Ishikawa (cell line): ENCODE results near the gene ITCH.

Source experiments
- CEBPB ChIP-seq: IDR thresholded peaks from 2 replicates; pipeline ENCODE4 v1.6.1; 2012
- CREB1 ChIP-seq: IDR thresholded peaks from 2 replicates; pipeline ENCODE4 v1.6.1; 2012; ENCODE audit warnings: low read depth
- EGR1 ChIP-seq: IDR thresholded peaks from 2 replicates; pipeline ENCODE4 v1.6.1; 2012
- EP300 ChIP-seq: IDR thresholded peaks from 2 replicates; pipeline ENCODE4 v1.6.1; 2012; ENCODE audit warnings: borderline replicate concordance
- FOXM1 ChIP-seq: IDR thresholded peaks from 2 replicates; pipeline ENCODE4 v1.6.1; 2012; ENCODE audit warnings: low read depth, borderline replicate concordance
- NFIC ChIP-seq: IDR thresholded peaks from 2 replicates; pipeline ENCODE4 v1.6.1; 2012
- RAD21 ChIP-seq: IDR thresholded peaks from 2 replicates; pipeline ENCODE4 v1.6.1; 2012; ENCODE audit warnings: low read depth
- REST ChIP-seq: IDR thresholded peaks from 2 replicates; pipeline ENCODE4 v1.6.1; 2012; ENCODE audit warnings: low read depth, mild to moderate bottlenecking
- TAF1 ChIP-seq: IDR thresholded peaks from 2 replicates; pipeline ENCODE4 v1.6.1; 2012; ENCODE audit warnings: low read depth, mild to moderate bottlenecking
- TCF12 ChIP-seq: IDR thresholded peaks from 2 replicates; pipeline ENCODE4 v1.6.1; 2012; ENCODE audit warnings: low read depth
- TEAD4 ChIP-seq: IDR thresholded peaks from 2 replicates; pipeline ENCODE4 v1.6.1; 2012
- USF1 ChIP-seq: IDR thresholded peaks from 2 replicates; pipeline ENCODE4 v1.6.1; 2012
- YY1 ChIP-seq: IDR thresholded peaks from 2 replicates; pipeline ENCODE4 v1.6.1; 2012; ENCODE audit warnings: low read depth
- ZBTB7A ChIP-seq: IDR thresholded peaks from 2 replicates; pipeline ENCODE4 v1.6.1; 2012; ENCODE audit warnings: low read depth
- TF ChIP-seq, protein P1 (sequence below): IDR thresholded peaks from 2 replicates; pipeline ENCODE4 v1.6.1; 2012

ITCH gene

GRCh38 chr20:34527016-34527415, 163.9 kb downstream of the ITCH start:
- no peak for TF ChIP-seq ZBTB7A

- no peak for TF ChIP-seq RAD21
These were observed 165.8 kb downstream of the ITCH start for GRCh38 chr20:34528921-34529297.

DNA sequence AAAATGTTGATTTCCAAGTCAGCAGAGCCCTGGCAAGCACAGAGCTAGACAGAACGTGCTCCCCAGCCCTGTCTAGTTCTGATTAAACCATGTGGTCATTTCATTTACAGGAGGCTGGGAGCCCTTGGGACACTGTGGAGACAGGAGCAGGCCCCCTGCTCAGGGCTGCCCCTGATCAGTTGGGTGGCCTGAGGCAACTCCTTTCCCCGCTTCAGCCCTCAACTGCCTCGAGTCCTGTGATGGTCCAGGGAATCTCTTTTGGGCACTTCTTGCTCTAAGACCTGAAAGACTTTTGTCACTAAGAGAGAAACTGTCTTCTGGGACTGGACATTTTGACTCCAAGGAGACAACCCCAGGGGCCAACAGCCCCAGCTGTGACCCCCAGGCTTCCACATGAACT, 166.7 kb downstream of the ITCH start:
- TF ChIP-seq, protein P1, sequence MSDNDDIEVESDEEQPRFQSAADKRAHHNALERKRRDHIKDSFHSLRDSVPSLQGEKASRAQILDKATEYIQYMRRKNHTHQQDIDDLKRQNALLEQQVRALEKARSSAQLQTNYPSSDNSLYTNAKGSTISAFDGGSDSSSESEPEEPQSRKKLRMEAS = no peak
- TF ChIP-seq EGR1 (no peak), NFIC (no peak), RAD21 (no peak), CREB1 (no peak), YY1 (no peak), TAF1 (no peak), TCF12 (no peak), CEBPB (no peak), EP300 (no peak), ZBTB7A (no peak), REST (no peak), USF1 (no peak), TEAD4 (no peak), FOXM1 (no peak)

- TF ChIP-seq TAF1 = no peak
- no peak for TF ChIP-seq EP300
- TF ChIP-seq EGR1 = no peak
- TF ChIP-seq CREB1 = no peak
- TF ChIP-seq ZBTB7A = no peak
- TF ChIP-seq, protein P1 = no peak
- TF ChIP-seq NFIC = no peak
- no peak for TF ChIP-seq USF1
- TF ChIP-seq FOXM1 = no peak
- TF ChIP-seq RAD21 = no peak
- no peak for TF ChIP-seq TCF12
- no peak for TF ChIP-seq REST
- no peak for TF ChIP-seq CEBPB
- no peak for TF ChIP-seq TEAD4
- TF ChIP-seq YY1 = no peak
These were observed 167.3 kb downstream of the ITCH start for GRCh38 chr20:34530342-34530741.

DNA sequence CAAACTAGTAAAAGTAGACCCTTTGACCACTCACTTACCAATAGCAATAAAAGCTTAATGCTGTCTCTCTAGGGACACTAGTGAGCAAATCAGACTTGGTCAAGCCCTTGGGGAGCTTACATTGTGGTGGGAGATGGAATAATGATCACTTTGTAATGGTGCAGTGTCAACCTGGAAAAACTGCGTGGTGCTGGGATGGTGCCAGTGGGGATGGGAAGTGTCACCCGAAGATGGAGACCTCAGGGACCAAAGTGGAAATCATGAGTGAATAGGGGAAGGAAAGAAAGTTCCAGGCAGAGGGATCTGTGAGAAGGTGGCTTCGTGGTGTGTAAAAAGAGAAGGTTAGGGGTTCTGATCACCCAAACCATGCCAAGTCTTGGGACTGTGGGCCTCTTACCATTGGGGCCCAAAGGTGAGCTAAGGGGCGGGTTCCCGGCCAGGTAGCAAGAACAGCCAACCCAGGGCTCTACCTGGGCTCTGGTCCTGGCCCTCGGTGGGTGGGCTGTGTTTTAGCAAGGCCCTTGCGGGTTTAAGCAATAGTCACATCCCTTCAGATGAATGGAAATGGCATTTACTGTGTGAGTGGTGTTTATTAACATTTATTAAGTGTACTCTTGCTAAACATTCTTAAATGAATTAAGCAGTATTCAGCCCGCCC, 168.7 kb downstream of the ITCH start:
- TF ChIP-seq TCF12 (no peak), EGR1 (no peak), TAF1 (no peak), YY1 (no peak), USF1 (no peak), FOXM1 (no peak), EP300 (no peak), REST (no peak), NFIC (no peak), RAD21 (no peak), CREB1 (no peak), CEBPB (no peak), ZBTB7A (no peak), TEAD4 (no peak)
- TF ChIP-seq, protein P1 = no peak
